T-helper 2 cell treated with Interferon-gamma antibody and Interleukin-4, amounts not matched to agents 100 ng/mL and 5 ng/mL, for 36 hours (primary cell): ENCODE results near the gene CXCL1. TPM values are rescaled to one million over a fixed set of nuclear protein-coding genes. Genes with fewer than 3 reads are reported as not detected.

Experiments used
- intact Hi-C: fragments of 100-400 bp; cut with micrococcal nuclease; formaldehyde crosslinking; loops from one replicate; pipeline ENCODE4 v1.15.1; 2023
- total RNA-seq: library from RNA; stranded (reverse); gene quantifications from 2 replicates; pipeline ENCODE4 v1.2.3, GENCODE V29; 2022

The CXCL1 gene
- total RNA-seq, 1 donor from 2014 or later = not detected

DNA sequence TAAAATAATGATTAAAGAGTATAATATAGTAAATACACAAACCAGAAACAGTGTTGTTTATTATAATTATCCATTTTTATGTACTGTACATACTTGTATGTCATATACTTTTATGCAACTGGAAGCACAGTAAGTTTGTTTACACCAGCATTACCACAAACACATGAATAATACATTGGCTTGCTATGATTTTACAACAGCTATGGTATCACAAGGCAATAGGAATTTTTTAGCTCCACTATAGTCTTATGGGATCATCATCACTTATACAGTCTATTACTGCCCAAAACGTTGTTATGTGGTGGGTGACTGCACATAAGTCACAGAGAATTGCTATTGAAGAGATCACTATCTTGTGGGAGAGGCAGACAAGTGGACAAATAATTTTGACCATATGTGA is 17.9 kb upstream of the CXCL1 start:
- intact Hi-C loops = no loop called here

DNA sequence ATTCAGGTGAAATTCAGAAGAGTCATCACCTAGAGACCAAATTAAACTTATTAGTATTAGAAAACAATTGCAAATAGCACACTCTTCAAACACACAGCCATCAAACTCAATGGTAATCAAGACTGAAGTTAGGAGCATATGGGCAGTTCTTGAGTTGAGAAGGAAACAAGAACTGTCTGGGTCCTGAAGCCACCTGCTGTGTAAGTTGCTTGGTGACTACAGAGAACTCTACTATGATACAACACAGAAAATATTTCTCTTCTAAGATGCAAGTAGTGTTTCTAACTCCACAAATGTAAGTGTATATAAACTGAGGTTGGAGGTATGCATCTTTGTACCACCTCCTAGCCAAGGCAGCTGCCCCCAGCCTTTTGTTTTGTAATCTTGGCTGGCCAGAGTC is 16.4 kb upstream of the CXCL1 start:
- intact Hi-C loops = no loop called here

DNA sequence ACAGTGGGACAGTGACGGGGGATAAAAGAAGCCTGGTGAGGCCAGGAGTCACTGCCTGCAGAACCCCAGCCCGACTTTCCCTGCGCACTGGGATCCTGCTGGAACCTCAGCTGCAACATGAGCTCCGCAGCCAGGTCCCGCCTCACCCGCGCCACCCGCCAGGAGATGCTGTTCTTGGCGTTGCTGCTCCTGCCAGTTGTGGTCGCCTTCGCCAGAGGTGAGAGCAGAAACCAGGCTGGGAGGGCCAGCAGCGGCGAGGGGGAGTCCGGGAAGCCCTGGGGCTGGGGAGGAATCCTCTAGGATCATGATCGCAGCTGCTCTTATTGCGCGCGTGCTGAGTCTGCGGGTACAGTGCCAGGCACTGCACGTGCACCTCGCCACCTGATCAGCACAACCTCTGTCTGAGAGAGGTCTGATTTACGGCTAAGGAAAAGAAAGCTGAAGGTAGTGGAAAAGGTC is 15.9 kb upstream of the CXCL1 start, which contains the start of gene PF4V1:
PF4V1 (plus strand) TSS at position 51 of the 459 bp plus-strand sequence; CDS start at position 118, 67 bp downstream.
- intact Hi-C loops = no loop called here

DNA sequence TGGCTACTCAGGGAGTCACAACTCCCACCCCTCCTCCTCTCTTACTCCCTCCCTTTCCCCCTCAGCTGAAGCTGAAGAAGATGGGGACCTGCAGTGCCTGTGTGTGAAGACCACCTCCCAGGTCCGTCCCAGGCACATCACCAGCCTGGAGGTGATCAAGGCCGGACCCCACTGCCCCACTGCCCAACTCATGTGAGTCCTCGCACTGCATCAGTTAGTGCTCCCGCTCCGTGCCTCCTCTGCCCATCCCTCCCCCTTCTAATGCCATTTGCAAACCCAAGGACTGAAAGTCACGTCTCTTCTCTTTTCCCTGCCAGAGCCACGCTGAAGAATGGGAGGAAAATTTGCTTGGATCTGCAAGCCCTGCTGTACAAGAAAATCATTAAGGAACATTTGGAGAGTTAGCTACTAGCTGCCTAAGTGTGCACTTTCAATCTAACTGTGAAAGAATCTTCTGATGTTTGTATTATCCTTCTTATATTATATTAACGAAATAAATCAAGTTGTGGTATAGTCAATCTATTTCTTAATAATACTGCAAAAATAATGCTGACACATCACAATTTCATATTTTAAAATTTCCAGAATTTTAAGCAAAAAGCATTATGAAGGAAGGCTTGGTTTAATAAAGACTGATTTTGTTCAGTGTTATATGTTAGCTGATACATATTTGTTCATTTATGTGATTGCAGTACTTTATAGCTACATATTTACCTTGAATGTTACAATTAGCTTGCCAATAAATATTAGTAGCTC is 15.3 kb upstream of the CXCL1 start:
- intact Hi-C loops = no loop called here

DNA sequence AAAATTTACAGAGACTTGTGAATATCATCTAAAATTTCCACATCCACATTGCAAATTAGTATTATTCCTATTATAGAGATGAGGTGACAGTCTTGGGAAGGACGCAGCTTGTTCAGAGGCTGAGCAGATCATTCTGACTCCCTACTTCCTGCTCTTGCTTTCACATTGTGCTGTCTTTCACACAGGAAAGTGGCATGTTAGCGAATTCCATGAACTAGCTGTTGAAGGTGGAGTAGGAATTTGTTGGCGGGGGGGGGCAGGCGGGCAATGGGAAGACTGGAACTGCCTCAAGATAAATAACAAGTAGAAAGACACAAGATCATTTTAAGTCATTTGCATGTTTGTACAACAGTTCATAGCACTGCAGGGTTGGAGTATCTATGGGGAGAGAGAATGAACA is 13.8 kb upstream of the CXCL1 start:
- intact Hi-C loops = no loop called here

DNA sequence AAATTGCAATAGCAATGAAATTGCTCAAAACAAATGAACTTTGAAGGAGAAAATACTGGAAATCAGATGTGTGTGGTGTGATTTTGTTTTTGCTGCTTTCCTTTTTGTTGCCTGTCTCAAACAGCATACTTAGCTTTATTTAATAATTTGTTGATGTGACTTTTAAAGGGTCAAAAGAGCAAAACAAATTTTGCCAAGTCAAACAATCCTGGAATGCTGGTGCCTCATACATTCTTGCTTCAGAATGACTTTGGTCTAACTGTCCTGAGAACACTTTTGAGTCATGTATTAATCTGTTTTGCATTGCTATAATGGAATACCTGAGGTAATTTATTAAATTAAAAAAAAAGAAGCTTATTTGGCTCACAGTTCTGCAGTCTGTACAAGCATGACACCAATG is 12.7 kb upstream of the CXCL1 start:
- intact Hi-C loops = no loop called here

DNA sequence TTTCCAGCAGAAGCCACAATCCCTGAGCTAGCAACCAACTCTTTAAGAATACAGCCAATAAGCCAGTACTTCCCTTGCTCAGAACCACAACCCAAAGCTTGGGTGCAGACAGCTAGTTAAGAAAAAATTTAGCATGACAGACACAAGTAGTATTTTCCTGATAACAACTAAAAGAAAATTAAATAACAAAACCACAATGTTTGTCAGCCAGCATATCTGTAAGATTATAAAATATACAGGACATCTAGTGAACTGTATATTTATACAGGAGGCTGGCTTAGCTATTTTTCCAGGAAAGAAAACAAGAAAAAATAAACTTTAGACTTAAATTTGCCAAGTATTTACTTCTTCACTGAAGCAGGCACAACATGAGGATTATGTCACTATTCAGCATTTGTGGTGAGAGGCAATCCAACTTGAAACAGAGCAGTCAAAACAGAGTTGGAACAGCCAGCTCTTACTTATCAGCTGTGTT is 9.5 kb upstream of the CXCL1 start:
- intact Hi-C loops = loop anchor here (5.0 kb wide), 1 partner anchor 197 kb away; no protein-coding TSS in a partner anchor

DNA sequence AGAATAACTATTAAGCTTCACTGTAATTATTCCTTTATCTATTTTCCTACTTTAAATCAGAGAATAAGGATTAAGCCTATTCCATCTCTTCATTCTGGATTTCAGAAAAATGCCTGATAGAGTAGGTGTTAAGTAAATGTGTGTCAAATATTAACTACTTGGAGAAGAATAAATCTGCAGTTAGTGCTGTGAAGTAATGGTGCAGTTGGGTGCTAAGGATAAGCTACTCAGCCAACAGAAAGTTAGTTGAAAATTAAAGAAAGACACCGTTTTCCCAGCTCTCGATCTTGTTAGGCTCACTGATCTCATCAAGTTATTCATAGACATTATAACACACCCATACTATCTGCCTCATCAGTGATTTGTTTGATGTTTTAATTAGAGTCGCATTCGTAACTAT is 9.0 kb upstream of the CXCL1 start:
- intact Hi-C loops = loop anchor here (5.0 kb wide), 1 partner anchor 198 kb away; no protein-coding TSS in a partner anchor

DNA sequence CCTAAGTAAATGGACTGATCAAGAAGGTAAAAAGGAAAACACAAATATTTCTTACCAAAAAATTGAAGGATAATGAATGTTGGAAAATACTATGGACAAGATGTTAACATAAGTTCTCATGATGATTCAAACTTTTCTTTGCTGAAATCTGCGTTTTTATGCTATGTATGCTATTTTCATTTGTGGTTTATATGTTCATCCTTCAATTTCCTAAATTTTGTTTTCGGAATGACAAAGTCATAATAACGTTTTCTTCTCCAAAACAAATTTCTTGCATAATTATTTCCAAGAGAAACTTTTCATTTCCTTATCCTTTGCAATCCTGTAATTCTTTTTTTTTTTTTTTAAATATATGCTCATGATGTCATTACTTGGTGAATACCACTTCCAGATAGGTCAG is 8.3 kb upstream of the CXCL1 start:
- intact Hi-C loops = loop anchor here (5.0 kb wide), 1 partner anchor 199 kb away; no protein-coding TSS in a partner anchor

DNA sequence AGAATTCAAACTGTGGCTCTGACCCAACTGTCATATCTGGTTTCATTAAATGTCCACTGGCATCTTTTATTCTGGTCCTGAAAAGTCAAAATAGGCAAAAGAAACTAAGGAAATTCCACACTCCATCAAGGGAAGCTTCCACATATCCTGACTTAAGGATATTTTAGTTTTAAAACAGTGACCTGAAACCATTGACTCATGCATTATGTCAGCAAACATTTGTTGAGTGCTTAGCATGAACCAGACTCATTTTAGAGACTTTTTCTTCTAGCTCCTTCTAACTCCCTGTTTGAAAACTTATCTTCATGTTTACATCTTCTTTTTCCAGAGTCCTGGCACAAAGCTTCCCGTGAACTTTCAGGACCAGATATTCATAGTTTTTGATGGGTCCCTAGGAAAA is 6.9 kb upstream of the CXCL1 start:
- intact Hi-C loops = loop anchor here (5.0 kb wide), 1 partner anchor 200 kb away; no protein-coding TSS in a partner anchor

DNA sequence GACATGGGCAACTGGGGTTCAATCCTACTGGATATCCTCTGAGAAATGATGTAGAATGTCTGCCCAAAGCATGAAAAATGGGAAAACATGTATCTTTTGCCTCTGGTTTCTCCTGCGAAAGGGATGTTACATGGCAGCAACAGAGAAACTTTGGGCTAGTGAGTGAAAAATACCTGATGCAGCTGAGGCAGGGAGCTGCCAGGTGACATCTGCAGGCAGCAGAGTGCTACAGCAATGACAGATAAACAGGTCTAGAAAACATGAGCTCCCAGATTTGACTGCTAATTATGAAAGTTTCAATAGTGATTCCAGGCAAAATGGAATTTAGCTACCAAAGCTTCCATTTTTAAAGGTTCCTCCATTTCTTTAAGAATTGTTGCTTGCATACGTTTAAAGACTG is 4.8 kb upstream of the CXCL1 start:
- intact Hi-C loops = loop anchor here (5.0 kb wide), 1 partner anchor 202 kb away; no protein-coding TSS in a partner anchor

DNA sequence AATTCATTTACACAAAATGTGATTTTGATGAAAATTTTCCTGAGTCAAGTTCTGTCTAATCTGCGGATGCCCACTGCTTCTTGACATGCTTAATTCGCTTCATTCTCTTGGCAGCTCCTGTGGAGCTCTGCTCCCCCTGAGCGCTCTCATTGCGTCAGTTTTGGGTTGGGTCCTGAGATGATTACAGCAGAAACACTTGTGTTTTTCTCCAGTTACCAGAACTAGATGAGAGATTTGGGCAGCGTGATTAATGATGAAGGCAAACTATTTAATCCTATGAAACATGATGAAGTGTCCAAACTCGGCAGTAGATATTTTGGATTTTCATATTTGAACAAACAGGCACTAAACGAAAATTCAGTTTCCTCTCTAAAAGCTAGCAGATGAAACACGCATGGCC is 4.2 kb upstream of the CXCL1 start:
- intact Hi-C loops = loop anchor here (5.0 kb wide), 1 partner anchor 203 kb away; no protein-coding TSS in a partner anchor

DNA sequence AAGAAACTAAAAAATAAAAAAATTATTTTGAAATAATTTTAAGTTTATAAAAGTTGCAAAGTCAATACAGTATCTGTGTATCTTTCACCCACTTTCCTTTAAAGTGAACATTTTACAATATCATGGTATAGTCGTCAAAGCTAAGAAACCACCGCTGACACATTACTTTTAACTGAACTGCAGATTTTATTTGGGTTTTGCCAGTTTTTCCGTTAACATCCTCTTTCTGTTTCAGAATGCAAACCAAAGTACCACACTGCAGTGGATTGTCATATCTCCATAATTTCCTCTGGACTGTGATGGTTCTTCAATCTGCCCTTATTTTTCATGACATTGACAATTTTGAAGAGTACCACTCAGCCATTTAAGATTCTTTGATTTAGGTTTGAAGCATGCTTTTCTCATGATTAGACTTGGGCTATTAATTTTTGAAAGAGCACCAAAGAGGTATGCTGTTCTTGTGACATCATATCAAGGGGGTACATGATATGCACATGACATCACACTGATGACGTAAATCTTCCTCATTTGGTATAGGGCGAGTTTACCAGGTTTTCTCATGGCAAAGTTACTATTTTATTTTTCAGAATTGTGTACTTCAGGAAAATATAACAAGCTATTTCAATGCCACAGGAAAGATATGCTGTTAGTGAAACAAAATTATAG is 3.6 kb upstream of the CXCL1 start:
- intact Hi-C loops = no loop called here

DNA sequence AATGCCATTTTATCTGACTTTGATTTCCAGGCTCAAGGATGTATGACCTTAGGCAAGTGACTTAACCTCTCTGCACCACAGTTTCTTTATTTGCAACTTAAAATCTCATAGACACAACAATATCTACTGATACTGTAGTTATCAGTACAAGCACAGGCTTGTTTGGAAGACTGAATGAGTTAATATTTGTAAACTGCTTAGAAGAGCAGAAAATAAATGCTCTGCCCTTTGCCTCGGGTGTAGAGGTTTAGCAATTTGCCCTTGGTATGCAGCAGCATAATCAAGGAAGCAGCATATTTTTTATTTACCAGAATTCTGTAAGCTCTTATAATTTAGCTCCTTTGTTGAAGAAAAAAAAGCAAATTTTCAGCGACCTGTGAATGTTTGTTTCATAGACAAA is 2.9 kb upstream of the CXCL1 start:
- intact Hi-C loops = no loop called here

DNA sequence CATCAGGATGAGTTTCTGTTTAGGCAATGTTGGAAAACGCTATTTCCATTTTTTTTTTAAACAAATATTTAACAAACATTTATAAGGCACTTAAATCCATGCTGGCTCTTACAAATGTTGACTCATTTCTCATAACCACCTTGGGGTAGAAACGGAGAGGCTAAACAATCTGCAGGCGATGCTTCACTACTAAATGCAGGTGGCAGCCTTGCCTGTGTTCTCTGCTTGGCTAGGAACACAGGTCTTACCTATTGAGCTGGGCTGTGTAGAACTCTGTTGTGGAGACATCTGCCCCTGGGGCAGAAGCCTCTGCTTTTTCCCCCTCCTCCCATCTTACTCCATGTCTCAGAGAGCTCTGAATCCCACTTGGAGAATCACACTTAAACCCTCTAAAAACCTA is 1.4 kb upstream of the CXCL1 start:
- intact Hi-C loops = no loop called here

DNA sequence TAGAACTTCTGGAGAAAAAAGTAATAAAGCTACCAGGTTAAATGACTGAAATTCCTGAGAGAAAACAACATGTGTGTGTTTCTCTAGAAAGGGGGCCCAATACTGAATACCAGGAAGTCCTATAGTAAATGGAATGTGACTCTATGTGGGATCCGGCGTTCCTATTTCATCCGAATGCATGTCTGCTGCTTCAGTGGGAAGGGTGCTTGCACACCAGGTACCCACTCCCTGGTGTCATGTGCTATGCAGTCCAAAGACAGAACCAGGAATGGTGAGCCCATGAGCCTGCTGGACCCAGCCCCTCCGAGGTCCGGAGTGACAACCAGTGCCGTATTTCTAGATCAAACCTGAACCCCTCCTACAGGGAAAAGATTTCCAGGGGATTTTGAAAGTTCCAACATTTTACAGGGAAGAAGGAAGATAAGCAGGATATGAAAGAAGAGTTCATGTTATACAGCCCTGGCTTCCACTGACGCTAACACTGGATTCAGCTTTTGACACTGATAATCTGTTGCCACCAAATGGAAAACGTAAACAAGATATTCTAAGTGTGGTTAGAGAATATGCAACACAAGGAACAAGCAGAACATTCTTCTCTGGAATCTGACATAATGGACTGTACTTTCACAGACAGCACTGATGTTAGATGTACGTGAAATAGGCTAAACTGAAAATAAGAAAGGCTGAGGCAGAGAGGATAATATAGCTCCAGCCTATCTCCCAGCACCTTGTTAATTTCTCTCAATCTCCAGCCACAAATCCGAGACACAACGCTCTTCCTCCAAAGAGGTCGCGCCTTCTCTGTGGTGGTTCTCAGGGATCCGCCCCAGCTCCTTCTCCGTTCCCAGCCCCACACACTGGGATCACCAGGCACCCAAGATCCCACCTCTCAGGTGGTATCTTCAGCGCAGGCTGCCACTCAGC is 725 bp upstream of the CXCL1 start:
- intact Hi-C loops = no loop called here

DNA sequence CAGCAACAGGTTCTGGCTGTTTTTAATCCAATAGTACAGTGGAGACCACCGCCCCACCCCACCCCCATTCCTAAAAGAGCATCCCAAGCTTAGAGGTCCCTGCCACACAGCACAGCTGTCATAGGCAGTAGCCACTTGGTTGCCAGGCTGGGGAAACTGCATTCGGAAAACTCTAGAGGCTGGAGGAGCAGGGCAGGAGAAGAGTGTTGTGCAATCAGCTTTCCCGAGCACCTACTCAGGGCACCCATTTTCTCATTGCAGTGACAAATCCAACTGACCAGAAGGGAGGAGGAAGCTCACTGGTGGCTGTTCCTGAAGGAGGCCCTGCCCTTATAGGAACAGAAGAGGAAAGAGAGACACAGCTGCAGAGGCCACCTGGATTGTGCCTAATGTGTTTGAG is 1.1 kb downstream of the CXCL1 start:
- intact Hi-C loops = no loop called here

DNA sequence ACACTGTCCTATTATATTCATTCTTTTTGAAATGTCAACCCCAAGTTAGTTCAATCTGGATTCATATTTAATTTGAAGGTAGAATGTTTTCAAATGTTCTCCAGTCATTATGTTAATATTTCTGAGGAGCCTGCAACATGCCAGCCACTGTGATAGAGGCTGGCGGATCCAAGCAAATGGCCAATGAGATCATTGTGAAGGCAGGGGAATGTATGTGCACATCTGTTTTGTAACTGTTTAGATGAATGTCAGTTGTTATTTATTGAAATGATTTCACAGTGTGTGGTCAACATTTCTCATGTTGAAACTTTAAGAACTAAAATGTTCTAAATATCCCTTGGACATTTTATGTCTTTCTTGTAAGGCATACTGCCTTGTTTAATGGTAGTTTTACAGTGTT is 1.6 kb downstream of the CXCL1 start:
- intact Hi-C loops = no loop called here

DNA sequence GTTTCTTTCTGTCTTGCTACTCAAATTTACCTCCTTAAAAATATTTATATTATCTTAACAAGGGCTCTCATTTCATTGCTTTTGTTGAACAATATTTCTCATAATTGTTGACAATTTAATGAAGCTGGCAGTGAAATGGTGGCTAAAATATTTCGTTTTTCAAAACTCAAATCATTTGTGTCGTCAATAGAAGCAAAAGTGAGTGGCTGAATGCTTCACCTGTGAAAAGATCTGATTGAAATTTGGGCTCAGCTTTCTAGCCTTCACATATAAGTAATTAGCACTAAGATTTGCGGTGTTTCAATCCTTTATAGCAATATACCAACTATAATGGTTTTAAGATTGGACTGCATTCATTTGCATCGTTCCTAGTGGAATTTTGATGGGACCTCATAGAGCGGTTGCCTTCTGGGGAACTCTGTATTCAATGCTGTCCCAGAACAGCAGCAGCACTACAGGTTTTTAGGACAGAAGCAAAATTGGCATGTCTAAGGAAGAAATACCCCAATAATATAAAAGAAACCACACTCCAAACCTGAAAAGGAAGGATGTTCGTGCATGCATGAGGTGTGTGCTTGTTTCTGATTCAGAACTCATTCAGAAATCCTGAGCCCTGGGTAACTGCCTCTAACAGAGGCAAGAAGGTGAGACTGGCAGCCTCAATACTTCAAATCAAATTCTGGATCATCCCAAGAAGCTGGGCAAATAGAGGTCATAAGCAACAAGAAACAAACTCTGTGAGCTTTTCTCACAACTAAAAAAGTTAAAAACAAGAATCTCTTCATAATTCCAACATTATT is 2.5 kb downstream of the CXCL1 start:
- intact Hi-C loops = no loop called here

DNA sequence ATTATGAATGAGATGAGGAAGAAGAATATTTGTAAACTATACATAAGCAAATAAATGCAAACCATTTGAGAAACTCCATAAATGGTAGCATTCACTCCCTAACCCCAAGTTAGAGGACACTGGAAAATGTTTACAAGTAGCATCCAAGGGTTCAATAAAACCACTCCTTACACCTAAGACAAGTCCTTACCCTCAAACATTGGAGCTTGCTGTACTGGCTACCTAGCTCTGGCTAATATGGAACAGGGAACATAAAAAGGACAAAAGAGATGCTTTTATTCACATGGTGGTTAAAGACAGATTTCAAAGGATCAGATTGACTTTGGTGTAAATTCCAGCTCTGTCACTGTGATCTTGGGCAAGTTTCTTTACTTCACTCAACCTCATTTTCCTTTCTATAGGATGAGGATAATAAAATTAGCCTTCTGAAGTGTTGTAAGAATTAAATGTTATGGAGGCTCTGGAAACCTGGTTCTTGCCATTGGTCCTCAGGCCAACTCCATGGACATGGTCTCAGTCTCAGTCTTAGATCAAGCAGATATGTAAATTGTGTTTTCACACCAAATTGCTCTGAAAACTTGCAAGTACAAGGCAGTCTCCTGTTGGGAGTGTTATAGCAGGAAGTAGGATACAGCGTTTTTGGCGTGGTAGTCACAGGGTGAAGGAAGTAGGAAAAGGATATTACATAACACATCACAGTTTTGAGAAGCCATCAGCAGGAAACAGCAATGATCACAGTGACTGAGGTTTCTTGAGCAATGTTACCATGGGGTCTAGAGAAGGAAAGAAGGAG is 3.3 kb downstream of the CXCL1 start:
- intact Hi-C loops = no loop called here
